Neural progenitor cell (in vitro differentiated cells): ENCODE data around the gene BANF1.

Experiments used
- CTCF ChIP-seq: fragments of 200-600 bp; sonication (generic); IDR thresholded peaks from 2 replicates; pipeline ENCODE4 v1.5.1; 2017; ENCODE audit warnings: antibody characterized with exemption, mild to moderate bottlenecking
- EZH2 ChIP-seq: fragments of 200-600 bp; sonication (generic); IDR thresholded peaks from 2 replicates; pipeline ENCODE4 v1.6.1; 2017; ENCODE audit warnings: antibody characterized with exemption, mild to moderate bottlenecking, moderate library complexity
- EZH2phosphoT487 ChIP-seq: fragments of 200-600 bp; sonication (generic); IDR thresholded peaks from 2 replicates; pipeline ENCODE4 v1.6.1; 2017; ENCODE audit warnings: antibody characterized with exemption

GRCh38 chr11:65975771-65976170 lies 26.5 kb upstream of the BANF1 start:
- no peak for TF ChIP-seq CTCF
- TF ChIP-seq EZH2 = no peak
- TF ChIP-seq EZH2phosphoT487 = no peak
